Measurements from ENCODE around the gene ENOX1. TPM values are rescaled to one million over a fixed set of nuclear protein-coding genes. Genes with fewer than 3 reads are reported as not detected.

The ENOX1 gene
- polyA plus RNA-seq, 1 donor (not counting 4 experiments of a cell fraction or from before 2014, with no cell fraction given), result 1.1 TPM

GRCh38 chr13:43279696-43280095 lies 507.1 kb downstream of the ENOX1 start:
- FAIRE-seq, result no peak
- no peak overlapping the region for H2AFZ ChIP-seq (ENCODE audit: control insufficient read depth, low read length)

DNA sequence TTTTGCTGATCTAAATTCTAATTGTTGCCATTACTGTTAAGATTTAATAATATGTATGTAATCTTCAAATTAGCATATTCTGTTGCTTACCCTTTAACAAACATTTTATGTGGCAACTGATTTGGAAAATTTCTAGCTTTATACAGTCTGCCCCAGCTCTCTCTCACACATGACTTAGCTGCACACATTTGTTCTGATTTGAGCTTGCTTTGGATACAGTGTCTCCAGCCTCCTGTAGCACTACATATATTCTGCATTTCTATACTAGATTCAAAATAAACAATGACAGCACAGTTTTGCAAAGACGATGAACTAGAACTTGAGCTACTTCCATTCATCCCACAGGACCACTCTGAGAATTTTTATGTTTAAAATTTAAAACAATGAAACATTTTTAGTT lies 508.6 kb downstream of the ENOX1 start:
- Histone ChIP-seq H3K27me3 (ENCODE audit: control insufficient read depth, extremely low read depth, insufficient read depth, low read length) (no peaks in the 10 kb centered on the region), H3K9ac (ENCODE audit: control insufficient read depth, extremely low read depth, insufficient read depth, low read length) (no peak overlapping the region), H3K4me3 (ENCODE audit: control insufficient read depth in 2 of 3, extremely low read depth in 1 of 3, insufficient read depth in 2 of 3, low read depth in 1 of 3, low read length in 3 of 3) (no peak overlapping the region), H2AFZ (ENCODE audit: control insufficient read depth, low read length) (no peak overlapping the region), H4K20me1 (ENCODE audit: control insufficient read depth, extremely low read depth, insufficient read depth, low read length) (no peaks in the 10 kb centered on the region), H3K9me3 (ENCODE audit: control insufficient read depth, low read depth, low read length) (no peaks in the 10 kb centered on the region), H3K79me2 (ENCODE audit: control insufficient read depth, insufficient read depth, low read length) (no peaks in the 10 kb centered on the region), H3K9me1 (ENCODE audit: control insufficient read depth, extremely low read depth, insufficient read depth, low read length) (no peaks in the 10 kb centered on the region), H3K4me1 (ENCODE audit: control insufficient read depth, extremely low read depth, insufficient read depth, low read length) (peaks cover 4% of the 10 kb centered on the region), H3K27ac (ENCODE audit: control insufficient read depth, insufficient read depth, low read length) (no peak overlapping the region), H3K4me2 (ENCODE audit: control insufficient read depth, extremely low read depth, insufficient read depth, low read depth, low read length) (no peak overlapping the region), H3K36me3 (ENCODE audit: control insufficient read depth in 2 of 2, extremely low read depth in 1 of 2, insufficient read depth in 2 of 2, low read length in 2 of 2) (no peaks in the 10 kb centered on the region)
- dilution Hi-C loops (cut with MboI; ENCODE audit: extremely low pct_ligation_motif_present, low sequenced_read_pairs), result no loop called here
- no peak for FAIRE-seq
- no peak for TF ChIP-seq EZH2 (IDR thresholded peaks at IDR 0.05; ENCODE audit: low read length)
- TF ChIP-seq CTCF (optimal IDR thresholded peaks at IDR 0.05 in 1 of 3, IDR thresholded peaks at IDR 0.05 in 1 of 3, conservative IDR thresholded peaks at IDR 0.05 in 1 of 3; ENCODE audit: extremely low read depth in 1 of 3, insufficient read depth in 2 of 3, low read length in 3 of 3), result no peak
- DNase-seq (ENCODE audit: low read depth, low spot score), result no peak

More at GRCh38 chr13:43279696-43280095, 507.1 kb downstream of the ENOX1 start:
- Histone ChIP-seq H3K9ac (ENCODE audit: control insufficient read depth, extremely low read depth, insufficient read depth, low read length) (no peak overlapping the region), H3K79me2 (ENCODE audit: control insufficient read depth, insufficient read depth, low read length) (no peaks in the 10 kb centered on the region), H3K27me3 (ENCODE audit: control insufficient read depth, extremely low read depth, insufficient read depth, low read length) (no peaks in the 10 kb centered on the region), H3K9me1 (ENCODE audit: control insufficient read depth, extremely low read depth, insufficient read depth, low read length) (no peaks in the 10 kb centered on the region), H3K9me3 (ENCODE audit: control insufficient read depth, low read depth, low read length) (no peaks in the 10 kb centered on the region), H3K4me1 (ENCODE audit: control insufficient read depth, extremely low read depth, insufficient read depth, low read length) (peaks cover 8% of the 10 kb centered on the region), H3K4me3 (ENCODE audit: control insufficient read depth in 2 of 3, extremely low read depth in 1 of 3, insufficient read depth in 2 of 3, low read depth in 1 of 3, low read length in 3 of 3) (no peak overlapping the region), H3K36me3 (ENCODE audit: control insufficient read depth in 2 of 2, extremely low read depth in 1 of 2, insufficient read depth in 2 of 2, low read length in 2 of 2) (no peaks in the 10 kb centered on the region), H3K27ac (ENCODE audit: control insufficient read depth, insufficient read depth, low read length) (no peak overlapping the region), H4K20me1 (ENCODE audit: control insufficient read depth, extremely low read depth, insufficient read depth, low read length) (no peaks in the 10 kb centered on the region), H3K4me2 (ENCODE audit: control insufficient read depth, extremely low read depth, insufficient read depth, low read depth, low read length) (no peak overlapping the region)
- DNase-seq (ENCODE audit: low read depth, low spot score), result no peak
- dilution Hi-C loops (cut with MboI; ENCODE audit: extremely low pct_ligation_motif_present, low sequenced_read_pairs), result no loop called here
- TF ChIP-seq CTCF (optimal IDR thresholded peaks at IDR 0.05 in 1 of 3, IDR thresholded peaks at IDR 0.05 in 1 of 3, conservative IDR thresholded peaks at IDR 0.05 in 1 of 3; ENCODE audit: extremely low read depth in 1 of 3, insufficient read depth in 2 of 3, low read length in 3 of 3) (no peak), EZH2 (IDR thresholded peaks at IDR 0.05; ENCODE audit: low read length) (no peak)

Data from keratinocyte (primary cell).